Breast epithelium (tissue), 3 donors: ENCODE measurements around the gene DCTPP1.

Source experiments
- CTCF ChIP-seq, 3 donors: fragments of 450-650 bp; IDR thresholded peaks; one replicate each; pipeline ENCODE4 v1.5.1; 2016 to 2017; ENCODE audit warnings: antibody characterized with exemption in 3 of 3, mild to moderate bottlenecking in 3 of 3, moderate library complexity in 3 of 3
- POLR2A ChIP-seq: fragments of 450-650 bp; IDR thresholded peaks from one replicate; pipeline ENCODE4 v1.6.1; 2016; ENCODE audit warnings: antibody characterized with exemption, mild to moderate bottlenecking, moderate library complexity
- POLR2AphosphoS5 ChIP-seq, 3 donors: sonication (generic); formaldehyde crosslinking; IDR thresholded peaks; one replicate each; pipeline ENCODE4 v1.6.1; 2017; ENCODE audit warnings: antibody characterized with exemption in 3 of 3

- TF ChIP-seq CTCF (IDR thresholded peaks at IDR 0.05) (no peak), POLR2AphosphoS5 (IDR thresholded peaks at IDR 0.05) (no peak), POLR2A (no peak)
Observed at GRCh38 chr16:30470170-30470512, 40.3 kb upstream of the DCTPP1 start.
